Measurements from ENCODE around the gene POLR1A. TPM values are rescaled to one million over a fixed set of nuclear protein-coding genes. Genes with fewer than 3 reads are reported as not detected.

The POLR1A gene
- total and polyA plus RNA-seq, 8 donors: 3.9 to 19.0 (median 12.2) TPM

- ATAC-seq (no peak), FAIRE-seq (no peak), DNase-seq (peak in 1 of 6 donors; percentile 35)
- Histone ChIP-seq H3K4me3 (no peak overlapping the region), H3K27me3 (no peaks in the 10 kb centered on the region), H3K27ac (no peak overlapping the region), H3K4me1 (no peaks in the 10 kb centered on the region), H3K36me3 (peaks cover 6 to 56% (median 7%) of the 10 kb centered on the region in 3 donors), H3K9me3 (no peaks in the 10 kb centered on the region)
- intact Hi-C loops (cut with DNase I): no loop called here
- 92 to 94% methylated on average over 17 of the region's 17 CpGs for WGBS, 2 donors
- no peak for TF ChIP-seq CTCF (IDR thresholded peaks at IDR 0.05)
These were observed 78.3 kb downstream of the POLR1A start for GRCh38 chr2:86027196-86027921.

GRCh38 chr2:86026744-86027065 is 79.0 kb downstream of the POLR1A start:
- no peak for FAIRE-seq
- intact Hi-C loops (cut with DNase I): no loop called here

GRCh38 chr2:86025976-86026743 is 79.5 kb downstream of the POLR1A start:
- Histone ChIP-seq H3K4me1 (no peaks in the 10 kb centered on the region), H3K27ac (no peak overlapping the region), H3K9me3 (no peaks in the 10 kb centered on the region), H3K4me3 (no peak overlapping the region), H3K36me3 (peaks cover 0 to 45% (median 7%) of the 10 kb centered on the region in 3 donors), H3K27me3 (no peaks in the 10 kb centered on the region)
- no peak for TF ChIP-seq CTCF (IDR thresholded peaks at IDR 0.05)
- 88 to 92% methylated on average over 8 of the region's 8 CpGs for whole genome bisulfite sequencing, 2 donors
- ATAC-seq: no peak
- no peak for FAIRE-seq
- peak in 1 of 6 donors; percentile 37 for DNase-seq
- intact Hi-C loops (cut with DNase I): no loop called here

More at GRCh38 chr2:86026744-86027065, 79.0 kb downstream of the POLR1A start:
- Histone ChIP-seq H3K27ac (no peak overlapping the region), H3K4me3 (no peak overlapping the region), H3K4me1 (no peaks in the 10 kb centered on the region), H3K36me3 (peaks cover 5 to 50% (median 7%) of the 10 kb centered on the region in 3 donors), H3K27me3 (no peaks in the 10 kb centered on the region), H3K9me3 (no peaks in the 10 kb centered on the region)
- DNase-seq: peak in 1 of 6 donors; percentile 45
- ATAC-seq: no peak
- TF ChIP-seq CTCF (IDR thresholded peaks at IDR 0.05): no peak
- 95 to 97% methylated on average over 6 of the region's 6 CpGs for WGBS, 2 donors

GRCh38 chr2:86025229-86025820 is 80.4 kb downstream of the POLR1A start:
- intact Hi-C loops (cut with DNase I): no loop called here
- H3K4me3 ChIP-seq: no peak overlapping the region
- no peaks in the 10 kb centered on the region for H3K4me1 ChIP-seq
- H3K27ac ChIP-seq: no peak overlapping the region
- ATAC-seq (no peak), FAIRE-seq (no peak), DNase-seq (peak in 1 of 6 donors; percentile 35)
- H3K36me3 ChIP-seq: peaks cover 0 to 36% (median 7%) of the 10 kb centered on the region in 3 donors
- no peak for TF ChIP-seq CTCF (IDR thresholded peaks at IDR 0.05)
- 93 to 95% methylated on average over 7 of the region's 7 CpGs for WGBS, 2 donors
- no peaks in the 10 kb centered on the region for H3K9me3 ChIP-seq
- H3K27me3 ChIP-seq: no peaks in the 10 kb centered on the region
